GM19240 (cell line): ENCODE measurements around the gene AGBL4.

Experiments
- DNase-seq: peaks from one replicate; pipeline ENCODE4 v3.0.0; 2011; ENCODE audit warnings: low spot score; ENCODE audit not compliant: insufficient read length

Gene AGBL4

GRCh38 chr1:48773133-48773532 lies 1250.6 kb downstream of the AGBL4 start:
- DNase-seq: no peak

DNA sequence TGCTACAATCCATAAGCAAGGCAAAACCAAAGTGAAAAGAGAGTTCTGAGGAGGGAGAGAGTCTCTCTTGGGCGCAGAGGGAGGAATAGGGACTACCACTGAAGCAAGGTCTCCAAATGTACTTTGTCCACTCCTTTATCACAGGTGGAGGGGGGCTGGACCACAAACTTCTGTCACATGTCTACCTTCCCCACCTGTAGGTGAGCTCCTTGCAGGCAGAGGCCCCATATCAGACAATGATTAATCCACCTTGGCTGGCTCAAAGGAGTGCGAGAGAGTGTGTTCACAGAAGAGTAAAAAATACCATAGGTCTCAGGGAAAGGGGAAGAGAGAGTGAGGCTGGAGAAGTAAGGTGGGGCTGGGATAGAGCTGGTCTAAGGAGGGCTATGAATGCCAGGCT lies 1251.5 kb downstream of the AGBL4 start:
- no peak for DNase-seq

GRCh38 chr1:48771561-48771960 lies 1252.2 kb downstream of the AGBL4 start:
- no peak for DNase-seq

DNA sequence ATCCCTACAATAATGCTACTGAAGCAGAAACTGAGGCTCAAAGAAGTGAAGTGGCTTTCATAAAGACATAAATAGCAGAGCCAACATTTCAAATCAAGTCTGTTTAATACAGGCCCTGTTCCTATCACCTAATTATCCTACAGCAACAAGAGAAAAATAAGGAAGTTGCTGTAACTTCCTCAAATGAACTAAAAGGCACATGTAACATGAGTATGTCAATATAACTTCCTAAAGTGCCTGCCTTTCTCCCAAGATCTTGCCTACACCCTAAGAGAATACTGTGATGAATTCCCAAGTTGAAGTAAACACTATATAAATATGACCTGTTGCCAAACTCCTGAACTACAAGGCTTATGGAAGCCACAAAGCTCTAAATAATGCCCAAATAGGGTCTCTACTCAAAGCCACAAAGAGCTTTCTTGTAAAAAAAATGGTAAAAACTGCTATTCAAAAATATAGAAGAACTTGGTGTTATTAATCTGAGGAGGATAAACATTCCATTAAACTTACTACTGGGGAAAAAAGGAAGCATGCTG lies 1255.7 kb downstream of the AGBL4 start:
- no peak for DNase-seq

DNA sequence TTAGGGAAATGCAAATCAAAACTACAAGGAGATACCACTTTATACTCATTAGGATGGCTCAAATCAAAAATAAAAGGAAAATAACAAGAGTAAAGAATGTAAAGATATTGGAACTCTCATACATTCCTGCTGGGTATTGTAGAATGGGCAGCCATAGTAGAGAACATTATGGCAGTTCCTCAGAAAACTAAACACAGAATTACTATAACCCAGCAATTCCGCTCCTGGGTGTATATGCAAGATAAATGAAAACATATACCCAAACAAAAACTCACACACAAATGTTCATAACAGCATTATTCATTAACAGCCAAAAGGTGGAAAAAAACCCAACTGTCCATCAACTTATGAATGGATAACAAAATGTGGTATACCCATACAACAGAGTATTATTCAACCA lies 1258.4 kb downstream of the AGBL4 start:
- DNase-seq: no peak

- DNase-seq: no peak
Observed at GRCh38 chr1:48761986-48762385, 1261.8 kb downstream of the AGBL4 start.

GRCh38 chr1:48761411-48761810 lies 1262.3 kb downstream of the AGBL4 start:
- no peak for DNase-seq

DNA sequence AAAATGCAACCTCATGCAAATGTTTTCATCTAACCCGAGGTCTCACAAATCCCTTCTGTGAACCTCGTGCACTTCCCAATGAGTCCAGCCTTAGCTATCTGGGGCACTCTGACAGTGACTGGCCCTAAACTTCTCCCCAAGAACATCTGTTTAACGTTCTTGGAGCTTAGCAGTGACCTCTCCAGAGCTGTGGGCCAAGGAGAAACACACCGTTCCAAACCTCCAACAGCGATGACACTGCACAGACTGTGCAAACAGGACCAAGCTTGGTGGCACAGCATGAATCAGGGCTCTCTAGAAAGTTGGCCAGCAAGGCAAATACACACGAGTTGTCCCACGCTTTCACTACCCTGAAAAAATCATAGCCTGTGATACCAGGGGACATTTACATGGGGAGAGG lies 1262.9 kb downstream of the AGBL4 start:
- no peak for DNase-seq

DNA sequence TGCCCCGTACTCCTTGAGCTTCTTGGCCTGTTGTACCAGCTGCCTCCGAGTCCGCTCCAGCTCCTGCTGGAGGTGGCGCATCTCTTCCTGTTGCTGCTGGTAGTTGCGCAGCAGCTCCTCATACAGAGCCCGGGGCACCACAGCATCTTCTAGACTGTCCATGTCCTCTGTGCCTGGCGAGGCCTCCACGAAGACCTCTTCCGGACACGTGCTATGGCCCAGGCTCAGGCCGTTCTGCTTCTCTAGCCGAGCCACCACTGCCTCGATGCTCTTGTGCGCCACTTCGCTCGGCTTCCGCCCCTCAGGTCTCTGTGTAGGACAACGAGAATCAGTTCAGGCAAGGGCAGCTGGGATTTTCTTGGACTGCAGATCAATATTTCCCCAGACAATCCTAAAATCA lies 1264.8 kb downstream of the AGBL4 start:
- DNase-seq: no peak

- DNase-seq: no peak
Observed at GRCh38 chr1:48757363-48757762, 1266.4 kb downstream of the AGBL4 start.

DNA sequence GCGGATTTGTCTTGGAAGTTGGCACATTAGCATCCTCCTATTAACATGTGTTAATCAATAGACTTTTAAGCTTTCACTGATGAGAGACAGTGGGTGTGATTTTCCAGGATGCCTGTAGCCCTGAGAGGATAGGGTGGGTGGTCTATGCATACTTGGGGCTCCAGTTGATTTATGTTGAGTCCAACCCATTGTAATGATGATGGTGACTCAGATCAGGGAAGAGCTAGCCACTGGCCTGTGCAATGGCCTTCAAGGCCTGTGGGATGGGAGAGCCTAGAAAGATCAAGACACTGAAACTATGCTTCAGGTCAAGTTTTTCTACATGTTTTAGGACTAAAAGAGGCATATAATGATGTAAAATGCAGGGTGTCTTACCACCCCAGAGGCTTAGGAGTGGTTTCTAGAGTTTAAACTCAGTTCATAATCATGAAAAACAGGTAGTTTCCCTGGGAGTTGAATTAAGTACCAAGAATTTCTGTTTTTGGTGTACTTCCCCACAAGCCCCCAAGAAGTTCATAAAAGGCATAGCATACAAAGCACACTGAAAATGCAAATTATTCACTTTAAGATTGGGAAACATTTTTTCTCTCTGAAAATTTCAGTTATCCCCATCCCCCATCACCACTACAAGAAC lies 1267.0 kb downstream of the AGBL4 start:
- no peak for DNase-seq

DNA sequence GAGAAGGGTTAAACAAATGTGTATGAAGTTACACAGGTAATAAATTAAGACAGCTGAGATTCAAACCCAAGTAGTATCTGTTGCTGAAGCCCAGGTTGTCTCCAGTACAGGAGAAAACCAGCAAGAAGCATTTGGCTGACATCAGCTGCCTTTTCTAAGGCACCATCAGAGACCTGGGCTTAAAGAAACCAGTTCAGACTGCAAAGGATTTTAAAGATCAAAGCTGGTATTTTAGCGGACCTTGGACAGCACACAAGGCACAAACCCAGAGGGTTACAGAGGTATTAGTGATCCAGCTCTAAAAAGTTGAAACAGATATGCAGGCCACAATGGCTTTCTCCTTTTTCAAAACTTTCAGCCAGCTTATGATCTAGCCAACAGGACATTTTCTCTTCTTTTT lies 1270.5 kb downstream of the AGBL4 start:
- DNase-seq: no peak

DNA sequence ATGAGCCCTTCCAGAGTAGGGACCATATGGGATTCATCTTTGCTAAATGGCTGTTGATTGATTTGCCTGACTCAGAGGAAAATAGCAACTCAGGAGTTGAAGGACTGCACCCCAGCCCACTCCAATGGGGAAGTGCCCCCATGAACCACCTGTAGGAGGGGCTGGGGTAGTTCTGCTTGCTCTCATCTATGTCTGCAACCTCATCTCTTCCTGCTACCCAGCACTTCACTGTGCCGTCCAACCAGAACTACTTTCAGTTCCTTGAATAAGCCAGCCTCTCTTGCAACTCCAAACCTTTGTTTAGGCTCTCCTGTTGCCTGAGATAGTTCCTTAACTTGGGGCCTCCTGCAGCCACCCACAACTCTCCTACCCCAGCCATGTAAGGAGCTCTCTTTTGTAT lies 1273.6 kb downstream of the AGBL4 start:
- DNase-seq: no peak

DNA sequence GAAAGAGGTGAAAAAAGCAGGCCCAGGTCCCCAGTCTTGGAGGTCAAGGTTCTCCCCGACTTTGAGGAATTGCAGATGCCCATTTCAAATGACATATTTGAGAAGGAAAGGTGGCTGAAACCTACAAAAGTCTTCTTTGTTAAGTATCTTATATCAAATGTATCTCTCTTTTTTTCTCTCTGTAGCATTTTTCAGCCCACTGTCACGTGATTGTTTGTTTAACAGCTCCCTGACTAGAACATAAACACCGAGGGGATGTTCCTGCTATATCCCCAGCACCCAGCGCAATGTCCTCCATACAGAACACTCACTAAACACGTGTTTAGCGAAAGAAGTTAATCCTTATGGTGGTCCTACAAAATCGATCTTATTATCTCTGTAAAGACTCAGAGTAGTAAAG lies 1274.7 kb downstream of the AGBL4 start:
- DNase-seq: no peak

DNA sequence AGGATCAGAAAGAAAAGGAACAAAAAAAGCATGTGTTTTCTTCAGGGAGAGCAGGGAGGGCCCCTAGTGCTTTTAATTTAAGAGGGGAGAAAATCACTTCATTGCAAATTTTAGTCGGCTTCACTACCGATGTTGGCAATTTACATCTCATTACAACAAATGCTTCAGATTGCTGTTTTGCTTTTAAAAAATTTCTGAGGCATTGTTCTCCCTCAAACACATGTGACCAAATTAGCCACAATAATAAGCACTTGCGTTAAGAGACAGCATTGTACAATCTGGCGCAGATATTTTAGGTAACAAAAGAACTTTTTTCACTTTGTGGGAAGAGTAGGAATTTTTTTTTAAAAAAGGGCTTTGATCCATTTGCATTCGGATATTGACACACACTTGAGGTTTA lies 1276.8 kb downstream of the AGBL4 start:
- no peak for DNase-seq

GRCh38 chr1:48744032-48744431 lies 1279.7 kb downstream of the AGBL4 start:
- DNase-seq: no peak

DNA sequence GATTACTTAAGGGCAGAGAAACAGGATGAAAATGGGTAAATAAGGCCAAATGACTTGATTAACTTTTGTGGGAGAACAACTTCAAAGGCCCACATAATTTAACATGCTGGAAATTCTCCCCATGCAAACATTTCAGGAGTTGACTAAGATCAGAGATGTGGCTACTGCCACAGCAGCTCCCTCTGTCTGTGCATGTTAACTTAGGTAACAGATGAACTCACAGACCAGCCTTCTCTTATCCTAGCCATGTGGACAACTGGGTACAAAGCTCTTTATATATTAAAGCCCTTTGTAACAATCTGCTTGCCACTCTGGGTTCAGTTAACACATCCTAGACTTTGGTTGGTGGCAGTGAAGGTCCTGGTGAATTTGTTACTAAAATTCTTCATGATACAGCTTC lies 1280.3 kb downstream of the AGBL4 start:
- no peak for DNase-seq

GRCh38 chr1:48741380-48741779 lies 1282.4 kb downstream of the AGBL4 start:
- DNase-seq: no peak

GRCh38 chr1:48740621-48741020 lies 1283.1 kb downstream of the AGBL4 start:
- DNase-seq: no peak

DNA sequence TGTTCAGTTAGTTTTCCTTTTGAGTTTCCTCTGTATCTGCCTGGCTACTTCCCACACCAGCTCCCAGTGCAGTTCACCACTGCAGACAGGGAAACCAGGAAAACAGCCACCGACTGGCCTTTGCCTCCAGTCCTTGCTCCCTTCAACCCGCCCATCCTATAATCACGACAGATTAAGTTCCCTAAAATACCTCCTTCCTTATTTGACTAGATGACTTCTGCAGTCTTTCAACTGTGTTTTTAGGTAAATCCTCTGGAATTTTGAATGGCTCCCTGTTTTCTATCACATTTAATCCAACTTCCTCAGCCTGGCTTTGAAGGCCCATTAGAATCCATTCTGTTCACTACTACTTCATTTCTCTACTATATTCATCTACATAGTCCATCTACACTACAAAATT lies 1284.7 kb downstream of the AGBL4 start:
- DNase-seq: no peak

DNA sequence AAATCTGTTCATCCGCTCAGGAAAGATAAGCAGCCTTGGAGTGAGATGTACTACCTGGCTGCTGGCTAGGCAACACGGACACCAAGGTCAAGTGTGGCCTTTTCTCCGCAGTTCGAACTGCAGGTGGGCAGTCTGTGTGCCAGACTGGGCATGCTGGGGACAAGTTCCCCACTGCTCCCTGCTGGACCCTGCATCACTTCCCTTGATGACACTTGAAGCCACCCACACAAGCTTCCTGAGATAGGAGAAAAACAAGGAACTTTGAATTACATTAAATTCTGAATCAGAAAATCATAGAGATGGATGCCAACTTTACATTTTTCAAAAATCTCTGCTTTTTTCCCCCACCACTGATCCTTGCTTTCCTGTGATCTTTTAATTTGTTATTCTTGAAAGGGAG lies 1285.4 kb downstream of the AGBL4 start:
- no peak for DNase-seq

GRCh38 chr1:48735796-48736195 lies 1288.0 kb downstream of the AGBL4 start:
- no peak for DNase-seq

- no peak for DNase-seq
Observed at GRCh38 chr1:48730164-48730910, 1293.4 kb downstream of the AGBL4 start.
